ENCODE data around the gene TBXAS1. TPM values are rescaled to one million over a fixed set of nuclear protein-coding genes. Genes with fewer than 3 reads are reported as not detected.

TBXAS1 gene
- total and polyA plus RNA-seq, 4 donors: 5.5 to 24.5 (median 16.9) TPM

- ATAC-seq (ENCODE audit: low FRiP score) (no peak), DNase-seq (no peak)
- H3K27me3 ChIP-seq (ENCODE audit: control insufficient read depth in 1 of 2, insufficient read depth in 2 of 2, low read length in 1 of 2): no peaks in the 10 kb centered on the region
These were observed 144.3 kb downstream of the TBXAS1 start for GRCh38 chr7:139973101-139974050.

DNA sequence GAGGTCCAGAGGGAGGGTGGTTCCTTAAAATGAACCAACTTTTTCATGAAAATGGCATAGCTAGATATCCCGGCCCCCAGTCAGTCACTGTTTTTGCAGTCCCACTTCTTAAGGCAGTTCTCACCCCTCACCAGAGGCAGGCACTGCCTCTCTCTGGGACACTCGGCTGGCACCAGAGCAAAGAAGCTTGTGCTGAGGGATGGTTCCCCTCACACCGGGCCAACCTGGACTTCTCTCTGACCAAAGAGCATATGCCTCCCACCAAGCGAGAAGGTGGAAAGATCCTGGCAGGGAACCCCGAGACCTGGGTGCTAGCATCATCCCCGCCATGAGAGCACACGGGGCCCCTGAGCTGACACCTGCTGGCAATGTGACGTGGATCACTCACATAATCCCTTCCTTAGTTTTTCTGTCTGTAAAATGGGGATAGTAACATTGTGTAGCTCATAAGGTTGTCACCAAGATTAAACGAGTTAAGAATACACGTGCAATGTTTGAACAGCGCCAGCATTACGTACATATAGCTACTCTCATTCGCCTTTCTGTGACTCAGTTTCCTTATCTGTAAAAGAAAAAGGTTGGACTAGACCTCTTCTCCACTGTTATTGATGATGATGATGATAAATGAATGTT lies 145.2 kb downstream of the TBXAS1 start:
- Histone ChIP-seq H3K9me3 (ENCODE audit: control insufficient read depth, low read length) (no peaks in the 10 kb centered on the region), H3K27ac (ENCODE audit: low read depth in 1 of 2, low read length in 2 of 2) (no peak overlapping the region), H3K4me3 (ENCODE audit: low read length in 2 of 2) (no peak overlapping the region), H3K4me1 (ENCODE audit: control insufficient read depth in 1 of 2, insufficient read depth in 2 of 2, low read length in 2 of 2) (no peaks in the 10 kb centered on the region), H3K36me3 (ENCODE audit: control insufficient read depth in 1 of 2, insufficient read depth in 2 of 2, low read length in 1 of 2) (no peaks in the 10 kb centered on the region), H3K27me3 (ENCODE audit: control insufficient read depth in 1 of 2, insufficient read depth in 2 of 2, low read length in 1 of 2) (no peaks in the 10 kb centered on the region)
- ATAC-seq (ENCODE audit: low FRiP score) (no peak), DNase-seq (no peak)
- WGBS, 2 donors: 87 to 91% methylated on average over 13 of the region's 13 CpGs
- intact Hi-C loops (cut with DNase I): no loop called here

More at GRCh38 chr7:139973101-139974050, 144.3 kb downstream of the TBXAS1 start:
- no peaks in the 10 kb centered on the region for H3K36me3 ChIP-seq (ENCODE audit: control insufficient read depth in 1 of 2, insufficient read depth in 2 of 2, low read length in 1 of 2)
- no peaks in the 10 kb centered on the region for H3K9me3 ChIP-seq (ENCODE audit: control insufficient read depth, low read length)
- H3K27ac ChIP-seq (ENCODE audit: low read depth in 1 of 2, low read length in 2 of 2): no peak overlapping the region
- no peak overlapping the region for H3K4me3 ChIP-seq (ENCODE audit: low read length in 2 of 2)
- intact Hi-C loops (cut with DNase I): no loop called here
- H3K4me1 ChIP-seq (ENCODE audit: control insufficient read depth in 1 of 2, insufficient read depth in 2 of 2, low read length in 2 of 2): no peaks in the 10 kb centered on the region
- WGBS, 2 donors: 69 to 72% methylated on average over 11 of the region's 11 CpGs

GRCh38 chr7:139976055-139976837 lies 147.2 kb downstream of the TBXAS1 start:
- intact Hi-C loops (cut with DNase I): no loop called here
- ATAC-seq (ENCODE audit: low FRiP score) (no peak), DNase-seq (no peak)
- Histone ChIP-seq H3K36me3 (ENCODE audit: control insufficient read depth in 1 of 2, insufficient read depth in 2 of 2, low read length in 1 of 2) (no peaks in the 10 kb centered on the region), H3K27me3 (ENCODE audit: control insufficient read depth in 1 of 2, insufficient read depth in 2 of 2, low read length in 1 of 2) (no peaks in the 10 kb centered on the region), H3K27ac (ENCODE audit: low read depth in 1 of 2, low read length in 2 of 2) (no peak overlapping the region), H3K9me3 (ENCODE audit: control insufficient read depth, low read length) (no peaks in the 10 kb centered on the region), H3K4me3 (ENCODE audit: low read length in 2 of 2) (no peak overlapping the region), H3K4me1 (ENCODE audit: control insufficient read depth in 1 of 2, insufficient read depth in 2 of 2, low read length in 2 of 2) (no peaks in the 10 kb centered on the region)
- 86 to 89% methylated on average over 11 of the region's 11 CpGs for WGBS, 2 donors

- Histone ChIP-seq H3K9me3 (ENCODE audit: control insufficient read depth, low read length) (no peaks in the 10 kb centered on the region), H3K27me3 (ENCODE audit: control insufficient read depth in 1 of 2, insufficient read depth in 2 of 2, low read length in 1 of 2) (no peaks in the 10 kb centered on the region), H3K4me1 (ENCODE audit: control insufficient read depth in 1 of 2, insufficient read depth in 2 of 2, low read length in 2 of 2) (no peaks in the 10 kb centered on the region), H3K27ac (ENCODE audit: low read depth in 1 of 2, low read length in 2 of 2) (no peak overlapping the region), H3K36me3 (ENCODE audit: control insufficient read depth in 1 of 2, insufficient read depth in 2 of 2, low read length in 1 of 2) (no peaks in the 10 kb centered on the region), H3K4me3 (ENCODE audit: low read length in 2 of 2) (no peak overlapping the region)
- WGBS, 2 donors: 85 to 87% methylated on average over 17 of the region's 17 CpGs
- DNase-seq: no peak
- no peak for ATAC-seq (ENCODE audit: low FRiP score)
- intact Hi-C loops (cut with DNase I): no loop called here
These were observed 148.0 kb downstream of the TBXAS1 start for GRCh38 chr7:139976838-139977656.

DNA sequence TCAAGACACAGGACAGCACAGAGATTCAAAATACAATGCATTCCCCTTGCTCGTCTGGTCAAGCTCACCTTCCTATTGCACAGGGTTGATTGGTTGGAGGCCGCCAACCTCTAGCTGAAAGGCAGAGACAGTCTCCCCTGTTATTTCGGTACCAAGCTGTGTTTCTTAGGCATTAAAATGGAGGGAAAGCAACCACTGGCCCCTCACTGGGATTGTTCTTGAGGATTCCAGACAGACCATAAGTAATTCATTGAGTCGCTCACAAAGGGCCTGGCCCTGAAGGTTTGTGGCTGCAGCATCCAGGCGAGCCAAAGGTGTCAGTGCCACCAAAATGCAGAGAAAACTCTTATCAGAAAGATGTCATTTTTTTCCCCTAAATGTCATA lies 152.4 kb downstream of the TBXAS1 start:
- no peak for ATAC-seq (ENCODE audit: low FRiP score)
- intact Hi-C loops (cut with DNase I): no loop called here
- WGBS, 2 donors: 90 to 95% methylated on average over 5 of the region's 5 CpGs

DNA sequence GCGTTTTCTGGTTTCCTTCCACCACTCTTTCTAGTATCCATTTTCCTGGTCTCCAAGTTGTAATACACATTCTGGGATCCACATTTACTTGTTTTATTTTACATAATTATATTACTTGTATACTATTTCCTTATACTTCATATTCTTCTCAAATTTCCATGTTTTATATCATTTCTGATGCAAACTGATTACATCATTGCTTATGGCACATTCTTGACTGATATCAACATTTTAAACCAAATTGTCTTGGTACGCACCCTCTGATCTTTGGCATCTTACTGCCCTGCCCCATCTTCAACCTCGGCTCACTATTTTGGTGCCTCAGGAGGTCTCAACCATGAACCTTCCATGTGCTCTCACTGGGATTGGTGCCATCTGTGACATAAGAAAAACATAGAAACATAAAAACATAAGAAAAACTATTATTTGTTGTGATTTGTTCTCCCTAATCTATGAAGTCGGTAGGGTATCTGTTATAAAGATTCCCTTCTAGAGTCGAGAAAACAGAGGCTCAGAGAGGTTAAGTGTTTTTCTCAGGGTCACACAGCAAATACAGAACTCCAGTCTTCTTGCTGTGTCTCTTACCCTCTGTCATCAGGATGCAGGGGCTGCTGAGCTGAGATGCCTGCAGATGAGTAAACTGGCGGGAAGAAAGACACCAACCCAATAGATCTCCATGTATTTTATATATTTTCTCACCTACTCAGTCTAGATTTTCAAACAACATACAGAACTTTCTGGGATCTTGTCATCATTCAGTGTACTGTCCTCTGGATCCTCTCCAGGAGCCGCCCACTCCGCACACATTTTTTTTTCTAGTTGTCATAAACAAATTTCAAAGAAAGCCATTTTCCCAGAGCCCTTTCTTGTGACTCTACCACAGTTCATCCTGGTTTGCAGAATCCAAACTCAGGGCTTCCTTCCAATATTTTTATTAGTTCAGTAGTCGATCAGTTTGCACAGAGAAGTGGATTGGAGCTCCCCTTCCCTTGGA lies 154.2 kb downstream of the TBXAS1 start:
- DNase-seq (no peak), ATAC-seq (ENCODE audit: low FRiP score) (no peak)
- Histone ChIP-seq H3K9me3 (ENCODE audit: control insufficient read depth, low read length) (no peaks in the 10 kb centered on the region), H3K36me3 (ENCODE audit: control insufficient read depth in 1 of 2, insufficient read depth in 2 of 2, low read length in 1 of 2) (no peaks in the 10 kb centered on the region), H3K4me1 (ENCODE audit: control insufficient read depth in 1 of 2, insufficient read depth in 2 of 2, low read length in 2 of 2) (no peaks in the 10 kb centered on the region), H3K4me3 (ENCODE audit: low read length in 2 of 2) (no peak overlapping the region), H3K27me3 (ENCODE audit: control insufficient read depth in 1 of 2, insufficient read depth in 2 of 2, low read length in 1 of 2) (no peaks in the 10 kb centered on the region), H3K27ac (ENCODE audit: low read depth in 1 of 2, low read length in 2 of 2) (no peak overlapping the region)
- intact Hi-C loops (cut with DNase I): no loop called here
- WGBS, 2 donors: 77 to 80% methylated on average over 9 of the region's 9 CpGs

More for the DNA sequence above, 152.4 kb downstream of the TBXAS1 start:
- Histone ChIP-seq H3K4me1 (ENCODE audit: control insufficient read depth in 1 of 2, insufficient read depth in 2 of 2, low read length in 2 of 2) (no peaks in the 10 kb centered on the region), H3K9me3 (ENCODE audit: control insufficient read depth, low read length) (no peaks in the 10 kb centered on the region), H3K36me3 (ENCODE audit: control insufficient read depth in 1 of 2, insufficient read depth in 2 of 2, low read length in 1 of 2) (no peaks in the 10 kb centered on the region), H3K27me3 (ENCODE audit: control insufficient read depth in 1 of 2, insufficient read depth in 2 of 2, low read length in 1 of 2) (no peaks in the 10 kb centered on the region), H3K27ac (ENCODE audit: low read depth in 1 of 2, low read length in 2 of 2) (no peak overlapping the region), H3K4me3 (ENCODE audit: low read length in 2 of 2) (no peak overlapping the region)
- no peak for DNase-seq

GRCh38 chr7:139984642-139985539 lies 155.8 kb downstream of the TBXAS1 start:
- no peaks in the 10 kb centered on the region for H3K4me1 ChIP-seq (ENCODE audit: control insufficient read depth in 1 of 2, insufficient read depth in 2 of 2, low read length in 2 of 2)
- ATAC-seq (ENCODE audit: low FRiP score) (no peak), DNase-seq (no peak)
- H3K27me3 ChIP-seq (ENCODE audit: control insufficient read depth in 1 of 2, insufficient read depth in 2 of 2, low read length in 1 of 2): no peaks in the 10 kb centered on the region
- intact Hi-C loops (cut with DNase I): no loop called here
- H3K9me3 ChIP-seq (ENCODE audit: control insufficient read depth, low read length): no peaks in the 10 kb centered on the region
- no peaks in the 10 kb centered on the region for H3K36me3 ChIP-seq (ENCODE audit: control insufficient read depth in 1 of 2, insufficient read depth in 2 of 2, low read length in 1 of 2)
- H3K27ac ChIP-seq (ENCODE audit: low read depth in 1 of 2, low read length in 2 of 2): no peak overlapping the region
- H3K4me3 ChIP-seq (ENCODE audit: low read length in 2 of 2): no peak overlapping the region
- WGBS, 2 donors: 59 to 74% methylated on average over 8 of the region's 8 CpGs
